Tibial nerve (tissue), 4 donors: Measurements from ENCODE around the gene INAFM1.

Source experiments
- CTCF ChIP-seq, 5 experiments: fragments of 200-600 bp in 3 of 5; fragments of 450-650 bp in 2 of 5; sonication (generic) in 3 of 5; IDR thresholded peaks; one replicate each; pipeline ENCODE4 v1.5.1; 2016 to 2019; ENCODE audit warnings: antibody characterized with exemption in 5 of 5, mild to moderate bottlenecking in 3 of 5, moderate library complexity in 2 of 5
- EP300 ChIP-seq, 2 donors: sonication (generic); formaldehyde crosslinking; IDR thresholded peaks; one replicate each; pipeline ENCODE4 v1.6.1; 2017; ENCODE audit warnings: antibody characterized with exemption in 2 of 2, mild to moderate bottlenecking in 1 of 2
- POLR2A ChIP-seq, 2 donors: fragments of 450-650 bp; IDR thresholded peaks; one replicate each; pipeline ENCODE4 v1.6.1; 2017; ENCODE audit warnings: antibody characterized with exemption in 2 of 2, mild to moderate bottlenecking in 2 of 2, moderate library complexity in 2 of 2

GRCh38 chr19:47309038-47309437 lies 34.4 kb downstream of the INAFM1 start:
- TF ChIP-seq CTCF (IDR thresholded peaks at IDR 0.05) (no peak), POLR2A (IDR thresholded peaks at IDR 0.05) (no peak), EP300 (IDR thresholded peaks at IDR 0.05) (no peak)
